Peyer's patch (tissue), 4 donors: ENCODE data around the gene JAM3. TPM values are rescaled to one million over a fixed set of nuclear protein-coding genes. Genes with fewer than 3 reads are reported as not detected.

Experiments
- DNase-seq, 3 donors: peaks; one replicate each; pipeline ENCODE4 v3.0.0-alpha.2; 2017 to 2019
- H3K27ac ChIP-seq, 4 donors: fragments of 200-600 bp; sonication (generic); one replicate each; pipeline ENCODE4 v1.5.1; 2016 to 2019
- H3K27me3 ChIP-seq, 2 donors: fragments of 200-600 bp; sonication (generic); one replicate each; pipeline ENCODE4 v1.5.1; 2019
- H3K36me3 ChIP-seq, 3 donors: fragments of 200-600 bp; sonication (generic); one replicate each; pipeline ENCODE4 v1.5.1; 2016 to 2019
- H3K4me1 ChIP-seq, 4 donors: fragments of 200-600 bp; sonication (generic); one replicate each; pipeline ENCODE4 v1.5.1; 2016 to 2019
- H3K4me3 ChIP-seq, 4 donors: fragments of 200-600 bp; sonication (generic); 1 replicate in 3 of 4; 2 replicates in 1 of 4; pipeline ENCODE4 v1.5.1; 2016 to 2019; ENCODE audit warnings: mild to moderate bottlenecking in 1 of 4
- H3K9me3 ChIP-seq, 4 donors: fragments of 200-600 bp; sonication (generic); one replicate each; pipeline ENCODE4 v1.5.1; 2016 to 2019; ENCODE audit warnings: mild to moderate bottlenecking in 1 of 4
- POLR2A ChIP-seq, 2 donors: fragments of 450-650 bp; IDR thresholded peaks; one replicate each; pipeline ENCODE4 v1.5.1; 2017; ENCODE audit warnings: antibody characterized with exemption in 2 of 2, mild to moderate bottlenecking in 2 of 2, moderate library complexity in 2 of 2
- total RNA-seq, 4 donors: library from RNA; depleted of rRNA; stranded (reverse); fragments of >200 nt; gene quantifications; one replicate each; pipeline ENCODE4 v1.1.0, GENCODE V29; 2016
- TF ChIP-seq, protein P1 (sequence below), 6 experiments: fragments of 450-650 bp in 4 of 6; fragments of 200-600 bp in 2 of 6; sonication (generic) in 1 of 6; IDR thresholded peaks; one replicate each; pipeline ENCODE4 v1.5.1; 2017 to 2019; ENCODE audit warnings: antibody characterized with exemption in 6 of 6, mild to moderate bottlenecking in 3 of 6, moderate library complexity in 1 of 6

JAM3 gene
- total RNA-seq, 4 donors from 2014 or later, result 4.6 to 14.0 (median 8.5) TPM

- no peak for DNase-seq
- H3K4me3 ChIP-seq, result no peak overlapping the region
- no peak for TF ChIP-seq POLR2A (IDR thresholded peaks at IDR 0.05)
- TF ChIP-seq, protein P1, sequence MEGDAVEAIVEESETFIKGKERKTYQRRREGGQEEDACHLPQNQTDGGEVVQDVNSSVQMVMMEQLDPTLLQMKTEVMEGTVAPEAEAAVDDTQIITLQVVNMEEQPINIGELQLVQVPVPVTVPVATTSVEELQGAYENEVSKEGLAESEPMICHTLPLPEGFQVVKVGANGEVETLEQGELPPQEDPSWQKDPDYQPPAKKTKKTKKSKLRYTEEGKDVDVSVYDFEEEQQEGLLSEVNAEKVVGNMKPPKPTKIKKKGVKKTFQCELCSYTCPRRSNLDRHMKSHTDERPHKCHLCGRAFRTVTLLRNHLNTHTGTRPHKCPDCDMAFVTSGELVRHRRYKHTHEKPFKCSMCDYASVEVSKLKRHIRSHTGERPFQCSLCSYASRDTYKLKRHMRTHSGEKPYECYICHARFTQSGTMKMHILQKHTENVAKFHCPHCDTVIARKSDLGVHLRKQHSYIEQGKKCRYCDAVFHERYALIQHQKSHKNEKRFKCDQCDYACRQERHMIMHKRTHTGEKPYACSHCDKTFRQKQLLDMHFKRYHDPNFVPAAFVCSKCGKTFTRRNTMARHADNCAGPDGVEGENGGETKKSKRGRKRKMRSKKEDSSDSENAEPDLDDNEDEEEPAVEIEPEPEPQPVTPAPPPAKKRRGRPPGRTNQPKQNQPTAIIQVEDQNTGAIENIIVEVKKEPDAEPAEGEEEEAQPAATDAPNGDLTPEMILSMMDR (IDR thresholded peaks at IDR 0.05), result no peak
- H3K4me1 ChIP-seq, result no peaks in the 10 kb centered on the region
- H3K27me3 ChIP-seq, result no peaks in the 10 kb centered on the region
- no peak overlapping the region for H3K27ac ChIP-seq
- peaks cover 0 to 45% (median 0%) of the 10 kb centered on the region in 3 donors for H3K36me3 ChIP-seq
- no peaks in the 10 kb centered on the region for H3K9me3 ChIP-seq
Observed at GRCh38 chr11:134199531-134199930, 130.7 kb downstream of the JAM3 start.

DNA sequence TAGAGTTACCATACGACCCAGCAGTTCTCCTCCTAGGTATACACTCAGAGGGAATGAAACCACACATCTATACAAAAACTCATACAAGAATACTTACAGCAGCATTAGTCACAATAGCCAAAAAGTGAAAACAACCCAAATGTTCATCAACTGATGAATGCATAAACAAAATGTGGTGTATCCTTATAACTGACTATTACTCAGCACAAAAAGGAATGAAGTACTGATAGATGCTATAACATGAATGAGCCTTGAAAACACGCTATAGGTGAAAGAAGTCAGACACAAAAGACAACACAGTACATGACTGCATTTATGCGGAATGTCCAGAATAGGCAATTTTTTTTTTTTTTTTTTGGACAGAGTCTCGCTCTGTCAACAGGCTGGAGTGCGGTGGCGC, 131.8 kb downstream of the JAM3 start:
- no peaks in the 10 kb centered on the region for H3K4me1 ChIP-seq
- H3K27ac ChIP-seq, result no peak overlapping the region
- H3K36me3 ChIP-seq, result peaks cover 0 to 53% (median 0%) of the 10 kb centered on the region in 3 donors
- H3K9me3 ChIP-seq, result no peaks in the 10 kb centered on the region
- DNase-seq, result no peak
- no peaks in the 10 kb centered on the region for H3K27me3 ChIP-seq
- TF ChIP-seq, protein P1 (IDR thresholded peaks at IDR 0.05), result no peak
- TF ChIP-seq POLR2A (IDR thresholded peaks at IDR 0.05), result no peak
- no peak overlapping the region for H3K4me3 ChIP-seq

Other genes starting within 250 kb of the JAM3 start
- not detected for gene SPATA19, start 223.6 kb upstream of the JAM3 start, total RNA-seq
- 10 to 100 TPM in 1 of 4 donors, 1 to 10 TPM in 3; 1.1 to 22.3 (median 5.0) TPM for gene IGSF9B, start 112.1 kb upstream of the JAM3 start, total RNA-seq
- gene NCAPD3, start 154.9 kb downstream of the JAM3 start, total RNA-seq, result 10 to 100 TPM; 12.5 to 30.5 (median 13.9) TPM
- gene VPS26B, start 155.6 kb downstream of the JAM3 start, total RNA-seq, result 10 to 100 TPM; 33.8 to 74.0 (median 64.0) TPM
- 10 to 100 TPM; 37.8 to 62.7 (median 52.3) TPM for gene THYN1, start 184.3 kb downstream of the JAM3 start, total RNA-seq
- 10 to 100 TPM; 30.4 to 44.5 (median 36.9) TPM for gene ACAD8, start 184.5 kb downstream of the JAM3 start, total RNA-seq
- not detected for gene GLB1L3, start 207.3 kb downstream of the JAM3 start, total RNA-seq